Prostate gland (tissue), 2 donors: Measurements from ENCODE around the gene FBXW8.

Source experiments
- CTCF ChIP-seq, 4 experiments: fragments of 200-600 bp in 2 of 4; fragments of 450-650 bp in 2 of 4; sonication (generic) in 2 of 4; IDR thresholded peaks; 1 replicate in 3 of 4; 2 replicates in 1 of 4; pipeline ENCODE4 v1.5.1; 2016 to 2019; ENCODE audit warnings: antibody characterized with exemption in 4 of 4, mild to moderate bottlenecking in 2 of 4, moderate library complexity in 2 of 4
- POLR2A ChIP-seq: fragments of 450-650 bp; IDR thresholded peaks from one replicate; pipeline ENCODE4 v1.6.1; 2016; ENCODE audit warnings: antibody characterized with exemption, mild to moderate bottlenecking
- POLR2AphosphoS5 ChIP-seq: sonication (generic); formaldehyde crosslinking; IDR thresholded peaks from one replicate; pipeline ENCODE4 v1.6.1; 2017; ENCODE audit warnings: antibody characterized with exemption

- TF ChIP-seq POLR2A (no peak), CTCF (IDR thresholded peaks at IDR 0.05) (no peak), POLR2AphosphoS5 (no peak)
Measured at GRCh38 chr12:117010693-117011451, 100.1 kb downstream of the FBXW8 start.
